GM23248 (cell line): Measurements from ENCODE around the gene EDEM2. TPM values are rescaled to one million over a fixed set of nuclear protein-coding genes. Genes with fewer than 3 reads are reported as not detected.
"Not testable (repeated sequence)": the region's sequence is repeated elsewhere in the genome, so short reads cannot be mapped to it uniquely, and the experiment has no call there.

Source experiments
- DNase-seq: peaks from one replicate; pipeline ENCODE4 v3.0.0-alpha.2; 2015
- H2AFZ ChIP-seq: fragments of 200-600 bp; sonication (generic); 2 replicates; pipeline ENCODE4 v1.6.1; 2016; ENCODE audit warnings: antibody characterized with exemption
- H3F3A ChIP-seq: fragments of 200-600 bp; sonication (generic); 2 replicates; pipeline ENCODE4 v1.6.1; 2016; ENCODE audit warnings: mild to moderate bottlenecking, antibody characterized with exemption, mixed run types; ENCODE audit not compliant: insufficient read depth
- H3K27ac ChIP-seq: fragments of 200-600 bp; sonication (generic); 2 replicates; pipeline ENCODE4 v1.5.1; 2016; ENCODE audit warnings: mild to moderate bottlenecking
- H3K27me3 ChIP-seq: fragments of 200-600 bp; sonication (generic); replicated peaks from 2 replicates; pipeline ENCODE4 v1.6.1; 2016; ENCODE audit warnings: mild to moderate bottlenecking; ENCODE audit not compliant: insufficient read depth
- H3K36me3 ChIP-seq: fragments of 200-600 bp; sonication (generic); 2 replicates; pipeline ENCODE4 v1.6.1; 2016; ENCODE audit warnings: low read depth, mild to moderate bottlenecking
- H3K4me1 ChIP-seq: fragments of 200-600 bp; sonication (generic); 2 replicates; pipeline ENCODE4 v1.6.1; 2016; ENCODE audit warnings: mild to moderate bottlenecking; ENCODE audit not compliant: insufficient read depth
- H3K4me2 ChIP-seq: fragments of 200-600 bp; sonication (generic); one replicate; pipeline ENCODE4 v1.6.1; 2016; ENCODE audit warnings: mild to moderate bottlenecking; ENCODE audit not compliant: unreplicated experiment
- H3K4me3 ChIP-seq: fragments of 200-600 bp; sonication (generic); 2 replicates; pipeline ENCODE4 v1.5.1; 2016; ENCODE audit warnings: mild to moderate bottlenecking
- H3K79me2 ChIP-seq: fragments of 200-600 bp; sonication (generic); 2 replicates; pipeline ENCODE4 v1.6.1; 2016; ENCODE audit warnings: mild to moderate bottlenecking; ENCODE audit not compliant: insufficient read depth
- H3K9ac ChIP-seq: fragments of 200-600 bp; sonication (generic); 2 replicates; pipeline ENCODE4 v1.6.1; 2016; ENCODE audit warnings: mild to moderate bottlenecking
- H3K9me2 ChIP-seq: fragments of 200-600 bp; sonication (generic); 2 replicates; pipeline ENCODE4 v1.6.1; 2016; ENCODE audit warnings: mixed run types, mild to moderate bottlenecking, moderate library complexity; ENCODE audit not compliant: insufficient read depth
- H3K9me3 ChIP-seq: fragments of 200-600 bp; sonication (generic); one replicate; pipeline ENCODE4 v1.6.1; 2017; ENCODE audit warnings: low read depth
- H4K20me1 ChIP-seq: fragments of 200-600 bp; sonication (generic); 2 replicates; pipeline ENCODE4 v1.6.0; 2016; ENCODE audit not compliant: insufficient read depth
- EZH2 ChIP-seq: fragments of 200-600 bp; sonication (generic); IDR thresholded peaks from 2 replicates; pipeline ENCODE4 v1.6.1; 2018; ENCODE audit warnings: antibody characterized with exemption, mild to moderate bottlenecking; ENCODE audit not compliant: insufficient read depth, poor library complexity, severe bottlenecking
- EZH2phosphoT487 ChIP-seq: fragments of 200-600 bp; sonication (generic); IDR thresholded peaks from 2 replicates; pipeline ENCODE4 v1.6.1; 2018; ENCODE audit warnings: antibody characterized with exemption, moderate library complexity, mild to moderate bottlenecking, low read depth; ENCODE audit not compliant: insufficient read depth
- WGBS, 2 experiments: methylation state at CpG; one replicate each; pipeline ENCODE4 v1.1.6; 2015 to 2017; ENCODE audit warnings: low lambda C conversion rate in 2 of 2, low coverage in 1 of 2; ENCODE audit errors: missing lambda C conversion rate in 2 of 2; 5-methylcytosine and 5-hydroxymethylcytosine counted together
- in situ Hi-C: fragments of 300-500 bp; cut with MboI; formaldehyde crosslinking; loops from 2 replicates; pipeline ENCODE4 v1.15.0; 2020
- polyA plus RNA-seq: library from polyadenylated mRNA; unstranded; fragments of >200 nt; fragmentation: Nextera tagmentation; extraction: Ambion mirVana; gene quantifications from 2 replicates; pipeline ENCODE4 v1.2.1, GENCODE V29; 2016
- total RNA-seq: library from RNA; depleted of rRNA; stranded (reverse); fragments of >200 nt; shearing (Covaris generic); gene quantifications from 2 replicates; pipeline ENCODE4 v1.2.3, GENCODE V29; 2014

EDEM2 gene
- total and polyA plus RNA-seq, 2 experiments from 2014 or later = 31.9 to 34.9 TPM

GRCh38 chr20:35084998-35085397 is 62.1 kb downstream of the EDEM2 start:
- in situ Hi-C loops = no loop called here
- H3K9me2 ChIP-seq = no peaks in the 10 kb centered on the region
- H3K9ac ChIP-seq = no peak overlapping the region
- H2AFZ ChIP-seq = no peak overlapping the region
- H3K27me3 ChIP-seq = no peaks in the 10 kb centered on the region
- no peaks in the 10 kb centered on the region for H3K36me3 ChIP-seq
- peaks cover 36% of the 10 kb centered on the region for H4K20me1 ChIP-seq
- no peak overlapping the region for H3K27ac ChIP-seq
- H3K79me2 ChIP-seq = peaks cover 100% of the 10 kb centered on the region
- WGBS, 2 experiments = 97 to 99% methylated on average over 3 of the region's 3 CpGs
- H3K4me3 ChIP-seq = no peak overlapping the region
- H3K9me3 ChIP-seq = no peaks in the 10 kb centered on the region
- H3K4me1 ChIP-seq = peaks cover 18% of the 10 kb centered on the region
- no peak overlapping the region for H3K4me2 ChIP-seq
- TF ChIP-seq EZH2phosphoT487 = no peak
- TF ChIP-seq EZH2 = no peak
- DNase-seq = no peak
- peaks cover 16% of the 10 kb centered on the region for H3F3A ChIP-seq

GRCh38 chr20:35080348-35080642 is 66.8 kb downstream of the EDEM2 start:
- H3K9me3 ChIP-seq, H3F3A ChIP-seq, H3K27me3 ChIP-seq, H3K4me1 ChIP-seq, H3K27ac ChIP-seq, H3K4me2 ChIP-seq, in situ Hi-C loops, H3K9me2 ChIP-seq, H3K36me3 ChIP-seq, H3K9ac ChIP-seq, H3K4me3 ChIP-seq, DNase-seq, H2AFZ ChIP-seq: not testable (repeated sequence)
- peaks cover 100% of the 10 kb centered on the region for H3K79me2 ChIP-seq
- WGBS, 2 experiments = 66 to 75% methylated on average over 4 to 5 of the region's 5 CpGs
- H4K20me1 ChIP-seq = peaks cover 22% of the 10 kb centered on the region; the same call in 1 of the 2 replicates

GRCh38 chr20:35079472-35080347 is 67.4 kb downstream of the EDEM2 start:
- in situ Hi-C loops = no loop called here
- no peak overlapping the region for H3K27ac ChIP-seq
- WGBS, 2 experiments = 89 to 97% methylated on average over 8 of the region's 8 CpGs
- no peak overlapping the region for H3K9ac ChIP-seq
- DNase-seq = no peak
- H3K36me3 ChIP-seq = peaks cover 11% of the 10 kb centered on the region
- peaks cover 100% of the 10 kb centered on the region for H3K79me2 ChIP-seq
- H3K9me2 ChIP-seq = no peaks in the 10 kb centered on the region
- TF ChIP-seq EZH2phosphoT487 (no peak), EZH2 (no peak)
- H3K4me1 ChIP-seq = 0 out of 2 replicates have a peak, but pooled peaks cover 2% of the 10 kb centered on the region
- peaks cover 16% of the 10 kb centered on the region; the same call in 1 of the 2 replicates for H4K20me1 ChIP-seq
- H2AFZ ChIP-seq = no peak overlapping the region
- no peak overlapping the region for H3K4me3 ChIP-seq
- H3K27me3 ChIP-seq = no peaks in the 10 kb centered on the region
- H3K4me2 ChIP-seq = no peak overlapping the region
- no peaks in the 10 kb centered on the region for H3F3A ChIP-seq
- no peaks in the 10 kb centered on the region for H3K9me3 ChIP-seq

- H3K27me3 ChIP-seq = no peaks in the 10 kb centered on the region
- H3K36me3 ChIP-seq = peaks cover 14% of the 10 kb centered on the region
- no peak for DNase-seq
- no peak overlapping the region for H3K4me3 ChIP-seq
- peaks cover 16% of the 10 kb centered on the region; the same call in 1 of the 2 replicates for H4K20me1 ChIP-seq
- TF ChIP-seq EZH2 = no peak
- no peak for TF ChIP-seq EZH2phosphoT487
- H3F3A ChIP-seq = 0 out of 2 replicates have a peak, but pooled peaks cover 4% of the 10 kb centered on the region
- no peak overlapping the region for H3K27ac ChIP-seq
- H3K9me2 ChIP-seq = no peaks in the 10 kb centered on the region
- H3K4me1 ChIP-seq = 0 out of 2 replicates have a peak, but pooled peaks cover 2% of the 10 kb centered on the region
- H3K9ac ChIP-seq = no peak overlapping the region
- in situ Hi-C loops = no loop called here
- H3K9me3 ChIP-seq = no peaks in the 10 kb centered on the region
- no peak overlapping the region for H2AFZ ChIP-seq
- 98% methylated on average over 5 of the region's 5 CpGs for WGBS, 2 experiments
- H3K79me2 ChIP-seq = peaks cover 100% of the 10 kb centered on the region
- H3K4me2 ChIP-seq = no peak overlapping the region
Measured at GRCh38 chr20:35077872-35078271, 69.3 kb downstream of the EDEM2 start.
